Astrocyte of the hippocampus (primary cell): ENCODE measurements around the gene NCOA7.
A peak's percentile ranks its signal among the peaks of the same experiment; 100 is the strongest.
"Not testable (repeated sequence)": the region's sequence is repeated elsewhere in the genome, so short reads cannot be mapped to it uniquely, and the experiment has no call there.

ENCODE experiments used
- DNase-seq: peaks from one replicate; pipeline ENCODE4 v3.0.0; 2011; ENCODE audit warnings: low read depth, low spot score

The NCOA7 gene

DNA sequence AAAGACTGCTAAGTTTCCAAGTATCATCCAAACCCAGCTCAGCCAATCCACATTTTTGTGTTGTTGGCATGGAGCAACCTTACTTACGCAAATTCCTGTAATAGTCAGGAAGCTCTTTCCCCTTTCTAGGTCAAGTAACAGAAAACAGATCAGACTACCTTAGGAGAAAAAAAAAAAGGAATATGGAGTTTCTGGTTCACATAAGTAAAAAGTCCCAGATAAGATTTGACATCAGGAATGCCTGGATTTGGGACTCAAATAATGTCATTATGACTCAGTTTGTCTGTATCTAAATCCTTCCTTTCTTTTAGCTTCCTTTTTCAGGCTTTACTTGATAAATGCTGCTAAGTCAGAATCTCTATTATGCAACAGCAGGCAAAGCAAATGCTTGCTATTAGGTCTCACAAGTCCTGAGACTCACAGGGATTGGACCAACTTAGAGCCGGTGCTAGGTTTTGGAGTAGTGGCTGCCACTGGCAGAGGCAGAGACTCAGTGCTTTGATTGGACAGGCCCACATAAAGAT lies 44.5 kb downstream of the NCOA7 start:
- DNase-seq = peak; percentile 18

DNA sequence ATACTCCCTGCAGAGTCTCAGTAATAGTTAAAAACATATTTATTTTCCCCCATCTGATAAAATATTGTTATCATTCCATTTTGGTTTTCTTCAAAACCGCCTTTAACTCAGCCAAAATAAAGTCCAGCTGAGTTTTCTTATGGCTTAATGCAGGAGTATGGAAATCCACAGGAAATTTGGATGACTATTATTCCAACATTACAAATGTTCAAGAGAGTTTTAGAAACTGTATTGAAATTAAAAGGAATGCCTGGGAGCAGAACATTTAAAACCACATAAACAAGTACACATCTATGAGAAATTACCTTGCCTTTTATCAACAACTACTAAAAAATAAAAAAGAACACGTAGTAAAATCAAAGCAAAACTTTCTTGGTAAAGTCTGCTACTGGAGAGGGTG lies 45.7 kb downstream of the NCOA7 start:
- DNase-seq = no peak

DNA sequence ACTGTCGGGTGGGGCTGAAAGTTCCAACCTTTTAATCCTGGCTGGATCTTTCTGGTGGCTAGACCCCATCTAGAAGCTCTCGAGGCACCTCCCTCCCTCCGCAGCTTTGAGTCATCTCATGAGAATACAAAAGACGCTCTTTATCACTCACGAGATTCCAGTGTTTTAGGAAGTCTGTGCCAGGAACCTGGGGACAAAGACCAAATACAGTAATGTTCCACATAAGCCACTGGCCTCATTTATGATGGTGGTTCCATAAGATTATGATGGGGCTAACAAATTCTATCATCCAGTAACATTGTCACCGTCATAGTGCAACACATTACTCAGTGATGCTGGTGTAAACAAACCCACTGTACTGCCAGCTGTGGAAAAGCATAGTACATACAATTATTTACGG lies 48.7 kb downstream of the NCOA7 start:
- DNase-seq = peak; percentile 52

DNA sequence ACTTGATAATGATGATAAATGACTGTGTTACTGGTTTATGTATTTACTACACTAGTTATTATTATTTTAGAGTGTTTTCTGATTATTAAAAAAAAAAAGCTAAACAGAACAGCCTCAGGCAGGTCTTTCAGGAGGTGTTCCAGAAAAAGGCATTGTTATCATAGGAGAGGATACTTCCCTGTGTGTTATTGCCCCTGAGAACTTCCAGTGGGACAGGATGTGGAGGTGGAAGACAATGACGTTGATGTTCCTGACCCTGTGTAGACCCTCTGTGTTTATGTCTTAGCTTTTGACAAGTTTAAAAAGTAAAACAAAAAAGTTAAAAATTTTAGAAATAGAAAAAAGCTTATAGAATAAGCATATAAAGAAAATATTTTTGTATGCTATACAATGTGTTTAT lies 49.1 kb downstream of the NCOA7 start:
- DNase-seq = no peak

DNA sequence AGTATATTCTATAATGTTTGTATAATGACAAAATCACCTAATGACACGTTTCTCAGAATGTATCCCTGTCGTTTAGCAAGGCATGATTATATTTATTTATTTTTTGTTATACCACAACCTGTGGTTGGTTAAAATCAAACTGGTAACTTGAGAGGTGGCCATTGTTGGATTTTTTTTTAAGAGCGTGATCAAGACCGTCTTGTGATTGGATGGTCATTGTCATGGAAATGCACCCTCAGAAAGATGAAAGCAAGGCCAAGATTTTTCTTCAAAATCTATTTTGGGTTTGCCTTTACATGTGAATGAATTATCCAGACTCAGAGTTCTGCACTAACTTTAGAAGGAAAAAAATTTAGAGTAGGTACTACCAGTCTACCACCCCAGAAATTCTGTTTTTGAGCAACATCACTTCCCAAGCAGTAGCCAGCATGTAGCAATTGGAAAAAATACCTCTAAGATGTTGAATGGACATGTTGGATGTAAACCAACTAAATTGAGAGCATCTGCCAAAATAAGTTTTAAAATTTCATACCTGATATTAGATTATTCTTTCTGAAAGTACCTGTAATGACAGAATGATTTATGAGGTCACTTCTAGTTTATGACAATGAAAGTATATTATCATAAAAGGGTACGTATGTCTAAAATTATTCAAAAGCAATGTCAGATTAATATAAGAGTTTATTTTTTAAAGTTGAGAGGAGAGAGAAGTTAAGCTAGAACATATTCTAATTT lies 50.8 kb downstream of the NCOA7 start:
- no peak for DNase-seq

DNA sequence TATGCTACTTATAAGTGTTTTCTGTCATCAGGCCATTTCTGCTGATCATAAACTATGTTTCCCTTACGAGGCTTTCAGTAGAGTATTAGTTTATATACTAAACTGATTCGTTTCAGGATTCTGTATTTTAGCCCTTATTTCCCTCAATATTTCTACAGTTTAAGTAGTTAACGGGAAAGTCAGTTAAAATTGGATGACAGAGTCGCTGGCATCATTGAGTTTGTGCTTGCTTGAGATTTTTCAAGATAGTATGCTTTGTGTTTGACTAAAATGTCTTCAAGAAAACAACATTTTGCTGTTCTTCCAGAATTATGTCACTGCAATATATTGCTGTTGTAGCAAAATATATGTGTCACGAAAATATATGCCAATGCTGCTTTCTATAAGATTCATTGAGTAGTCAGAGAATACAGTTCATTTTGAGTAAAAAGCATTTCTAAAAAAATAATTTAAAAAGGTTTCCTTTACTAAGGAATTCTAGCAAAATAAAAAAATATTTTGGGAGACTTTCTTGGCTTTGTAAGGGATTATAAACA lies 51.4 kb downstream of the NCOA7 start:
- no peak for DNase-seq

DNA sequence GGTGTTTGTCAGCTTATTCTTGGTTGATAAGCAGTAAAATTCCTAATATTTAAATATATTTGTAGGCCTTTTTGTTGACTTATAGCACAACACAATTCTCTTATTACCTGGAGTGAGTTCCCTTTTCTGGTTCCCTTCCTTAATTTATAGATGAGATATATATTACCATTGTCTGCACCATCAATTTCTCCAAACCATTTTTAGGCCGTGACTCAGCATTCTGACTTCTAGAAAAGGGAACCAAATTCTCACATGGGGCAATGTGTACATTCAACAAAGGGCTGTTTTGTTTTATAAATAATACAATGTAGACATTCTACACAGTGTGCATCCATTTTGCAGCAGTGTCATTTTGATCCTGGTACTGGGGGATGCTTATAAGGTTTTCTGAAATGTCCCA lies 52.8 kb downstream of the NCOA7 start:
- DNase-seq = no peak

DNA sequence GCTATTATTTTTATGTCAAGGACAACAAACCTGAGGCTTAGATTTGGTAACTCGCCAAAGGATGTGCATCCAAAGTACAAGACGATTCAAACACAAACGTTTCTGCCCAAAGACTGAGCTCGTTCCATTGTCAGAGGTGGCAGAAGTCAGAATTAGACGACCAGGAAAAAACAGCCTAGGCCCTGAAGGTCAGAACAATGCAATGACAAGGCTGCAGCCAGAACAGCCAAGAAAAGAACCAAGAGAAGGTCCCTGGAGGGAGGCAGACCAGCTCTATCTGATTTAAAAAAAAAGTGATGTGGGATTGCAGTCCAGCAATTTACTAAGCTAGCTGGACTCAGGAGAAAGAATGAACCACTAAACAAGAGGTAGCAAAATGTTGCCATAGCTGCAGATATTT lies 54.2 kb downstream of the NCOA7 start:
- DNase-seq = no peak

DNA sequence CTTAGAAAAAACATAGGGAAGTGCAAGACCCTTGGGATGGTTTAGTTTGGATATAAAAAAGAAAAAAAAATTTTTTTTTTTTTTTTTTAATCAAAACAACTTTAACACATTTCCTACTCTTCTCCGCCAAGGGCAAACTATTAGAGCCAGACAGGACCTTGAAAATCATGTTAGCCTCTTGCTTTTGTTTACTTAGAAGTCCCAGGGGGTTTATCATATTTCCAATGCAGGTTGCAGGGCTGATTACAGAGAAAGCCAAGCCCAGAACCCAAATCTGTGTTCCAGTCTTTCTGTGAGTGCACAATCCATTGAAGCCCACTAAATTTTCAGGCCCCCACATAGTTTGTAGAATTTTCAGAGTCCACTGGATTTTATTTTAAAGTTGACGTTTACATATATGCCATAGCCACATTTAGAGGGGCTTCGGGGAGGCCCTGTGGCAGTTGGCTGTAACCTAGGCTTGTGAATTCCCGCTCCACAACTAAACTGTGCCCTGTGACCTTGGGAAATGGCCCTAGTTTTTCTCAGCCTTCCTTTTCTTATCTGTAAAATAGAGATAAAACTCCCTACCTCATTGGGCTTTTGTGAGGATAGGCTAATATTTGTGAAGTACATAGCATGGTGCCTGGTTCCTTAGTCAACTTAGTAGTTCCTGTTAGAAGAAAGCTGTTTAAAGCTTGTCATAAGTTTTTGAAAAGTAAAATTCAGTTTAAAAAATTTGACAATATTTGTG lies 55.7 kb downstream of the NCOA7 start:
- DNase-seq = no peak

DNA sequence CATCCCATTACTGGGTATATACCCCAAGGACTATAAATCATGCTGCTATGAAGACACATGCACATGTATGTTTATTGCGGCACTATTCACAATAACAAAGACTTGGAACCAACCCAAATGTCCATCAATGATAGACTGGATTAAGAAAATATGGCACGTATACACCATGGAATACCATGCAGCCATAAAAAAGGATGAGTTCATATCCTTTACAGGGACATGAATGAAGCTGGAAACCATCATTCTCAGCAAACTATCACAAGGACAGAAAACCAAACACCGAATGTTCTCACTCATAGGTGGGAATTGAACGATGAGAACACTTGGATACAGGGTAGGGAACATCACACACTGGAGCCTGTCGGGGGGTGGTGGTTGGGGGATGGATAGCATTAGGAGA lies 57.5 kb downstream of the NCOA7 start:
- DNase-seq = not testable (repeated sequence)

DNA sequence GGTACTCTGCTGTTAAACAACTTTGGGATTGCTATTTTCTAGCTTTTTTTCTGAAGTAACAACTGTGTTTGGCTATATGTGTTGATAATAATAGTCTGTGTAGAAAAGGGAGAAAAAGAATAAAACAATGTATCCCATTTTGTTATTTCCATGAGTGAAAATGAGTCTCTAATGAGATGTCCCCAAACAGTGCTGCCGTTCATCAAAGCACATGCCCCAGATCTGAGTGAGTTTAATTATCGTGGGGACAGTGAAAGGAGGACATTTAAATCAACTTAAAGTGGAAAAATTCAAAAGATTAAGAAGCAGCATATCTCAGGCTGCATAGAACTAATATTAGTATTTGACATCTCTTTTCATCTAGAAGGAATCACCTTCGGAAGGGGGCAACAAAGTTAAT lies 59.6 kb downstream of the NCOA7 start:
- no peak for DNase-seq

DNA sequence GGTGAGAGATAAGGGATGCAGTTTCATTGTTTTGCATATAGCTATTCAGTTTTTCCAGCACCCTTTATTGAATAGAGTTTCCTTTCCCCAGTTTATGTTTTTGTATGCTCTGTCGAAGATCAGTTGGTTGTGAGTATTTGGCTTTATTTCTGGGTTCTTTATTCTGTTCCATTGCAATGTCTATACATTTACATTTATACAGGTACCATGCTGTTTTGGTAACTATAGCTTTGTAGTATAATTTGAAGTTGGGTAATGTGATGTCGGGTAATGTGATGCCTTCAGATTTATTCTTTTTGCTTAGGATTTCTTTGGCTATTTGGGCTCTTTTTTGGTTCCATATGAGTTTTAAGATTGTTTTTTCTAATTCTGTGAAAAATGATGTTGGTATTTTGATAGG lies 61.8 kb downstream of the NCOA7 start:
- no peak for DNase-seq

DNA sequence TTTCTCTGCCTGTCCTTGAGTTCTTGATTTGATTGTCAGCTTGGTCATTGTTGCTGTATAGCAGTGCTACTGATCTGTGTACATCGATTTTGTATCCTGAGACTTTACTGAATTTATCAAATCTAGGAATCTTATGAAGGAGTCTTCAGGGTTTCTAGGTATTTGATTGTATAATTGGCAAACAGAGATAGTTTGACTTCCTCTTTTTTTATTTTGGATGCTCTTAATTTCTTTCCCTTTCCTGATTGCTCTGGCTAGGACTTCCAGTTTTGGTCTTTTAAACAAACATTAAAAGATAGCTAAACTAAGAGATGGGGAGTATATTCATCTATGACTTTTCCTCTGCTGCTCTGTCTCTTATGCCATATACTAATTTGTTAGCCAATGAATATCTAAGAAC lies 62.4 kb downstream of the NCOA7 start:
- no peak for DNase-seq

DNA sequence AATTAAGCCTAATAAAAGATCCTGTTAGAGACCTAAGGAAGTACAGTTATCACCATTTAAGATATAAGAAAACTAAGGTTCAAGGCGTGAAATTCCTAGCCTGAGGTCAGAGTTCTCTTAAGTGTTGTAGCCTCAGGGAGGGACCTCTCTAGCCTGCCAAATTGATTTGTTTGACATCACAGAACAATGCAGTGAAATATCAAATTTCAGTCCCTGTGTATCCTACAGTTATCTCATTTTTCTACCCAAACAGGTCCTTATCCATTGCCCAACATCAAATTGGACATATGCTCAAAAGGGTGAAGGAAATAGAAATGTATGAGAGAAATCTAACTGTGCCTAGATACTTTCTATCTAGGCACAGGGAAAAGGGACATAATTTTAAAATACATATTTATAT lies 63.0 kb downstream of the NCOA7 start:
- no peak for DNase-seq

DNA sequence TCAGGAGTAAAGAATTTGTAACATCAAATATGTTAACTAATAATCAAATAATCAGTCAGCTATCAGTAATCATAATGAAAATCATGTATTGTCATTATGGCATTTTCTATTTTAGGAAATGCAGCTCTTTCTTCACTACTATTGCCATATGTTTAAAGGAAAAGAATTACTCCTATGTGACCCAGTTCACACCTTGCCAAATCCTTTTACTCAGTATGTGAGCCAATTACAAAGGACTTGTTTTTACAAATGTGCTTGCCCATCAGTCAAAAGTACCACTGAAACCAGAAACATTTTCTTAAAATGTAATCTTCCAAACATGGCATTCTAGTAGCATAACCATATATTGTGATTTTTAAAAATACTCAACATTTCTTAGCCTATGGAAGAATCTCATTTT lies 63.6 kb downstream of the NCOA7 start:
- DNase-seq = no peak

DNA sequence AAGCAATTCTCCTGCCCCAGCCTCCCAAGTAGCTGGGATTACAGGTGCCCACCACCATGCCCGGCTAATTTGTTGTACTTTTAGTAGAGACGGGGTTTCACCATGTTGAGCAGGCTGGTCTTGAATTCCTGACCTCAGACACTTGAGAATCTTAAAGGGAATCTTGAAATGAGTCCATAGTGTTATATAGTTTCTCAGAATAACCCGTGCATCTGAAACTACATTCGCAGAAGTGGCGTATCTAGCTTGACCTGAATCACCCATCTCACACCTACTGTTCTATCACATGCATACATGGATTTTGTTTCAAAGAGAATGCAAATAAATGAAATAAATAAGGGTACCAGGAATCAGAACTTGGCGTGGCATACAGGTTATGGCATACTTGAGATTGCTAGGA lies 65.0 kb downstream of the NCOA7 start:
- no peak for DNase-seq

DNA sequence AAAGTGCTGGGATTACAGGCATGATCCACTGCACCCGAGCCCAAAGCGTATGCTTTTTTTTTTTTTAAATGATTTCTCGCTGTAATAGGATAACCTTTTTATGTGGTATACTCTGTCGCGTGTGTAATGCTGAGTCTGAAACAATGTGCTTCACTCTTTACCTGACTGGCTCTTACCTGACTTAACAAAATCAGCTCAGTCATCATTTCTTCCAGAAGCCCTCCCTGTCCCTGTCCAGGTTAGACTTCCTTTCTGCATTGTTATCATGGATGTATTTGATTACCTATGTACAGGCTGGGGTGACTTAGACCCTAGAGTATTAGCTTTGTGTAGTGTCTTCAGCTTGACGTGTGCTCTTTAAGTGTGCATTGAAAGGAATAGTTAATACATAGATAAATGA lies 67.1 kb downstream of the NCOA7 start:
- no peak for DNase-seq

DNA sequence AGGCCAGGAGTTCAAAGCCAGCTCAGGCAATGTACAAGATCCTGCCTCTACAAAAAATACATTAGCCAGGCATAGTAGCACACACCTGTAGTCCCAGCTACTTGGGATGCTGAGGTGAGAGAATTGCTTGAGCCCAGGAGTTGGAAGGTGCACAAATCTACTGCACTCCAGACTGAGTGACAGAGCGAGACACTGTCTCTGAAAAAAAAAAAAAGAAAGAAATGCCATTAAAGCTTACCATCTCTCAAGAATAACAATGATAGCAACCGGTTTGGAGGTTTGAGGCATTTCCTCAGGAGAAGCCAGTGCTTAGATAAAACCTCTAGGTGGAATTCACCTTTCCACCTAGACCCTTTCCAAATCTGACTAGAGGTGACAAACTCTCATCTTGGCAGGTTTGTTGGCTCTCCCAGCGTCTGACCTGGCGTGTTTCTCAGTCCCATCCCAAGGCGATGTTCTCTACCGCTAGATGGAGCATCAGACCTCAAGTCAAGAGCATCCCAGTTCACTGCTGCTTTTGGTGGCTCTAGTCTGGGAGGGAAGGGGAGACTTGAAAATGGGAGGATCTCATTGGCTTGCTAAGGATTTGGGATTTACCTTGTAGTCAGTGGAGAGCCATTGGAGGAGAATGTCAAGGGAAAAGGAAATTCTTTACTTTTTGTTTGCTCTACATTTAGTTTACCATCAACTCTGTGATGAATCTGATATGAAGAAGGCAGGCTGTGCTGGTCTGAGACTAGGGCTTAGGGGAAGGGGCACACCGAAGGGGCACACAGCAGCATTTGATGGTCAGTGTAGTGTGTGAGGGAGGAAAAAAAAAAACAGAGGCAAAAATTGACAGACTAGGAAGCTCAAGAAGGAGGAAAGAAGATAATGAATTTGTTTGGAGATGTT lies 67.9 kb downstream of the NCOA7 start:
- peak; percentile 81 for DNase-seq

DNA sequence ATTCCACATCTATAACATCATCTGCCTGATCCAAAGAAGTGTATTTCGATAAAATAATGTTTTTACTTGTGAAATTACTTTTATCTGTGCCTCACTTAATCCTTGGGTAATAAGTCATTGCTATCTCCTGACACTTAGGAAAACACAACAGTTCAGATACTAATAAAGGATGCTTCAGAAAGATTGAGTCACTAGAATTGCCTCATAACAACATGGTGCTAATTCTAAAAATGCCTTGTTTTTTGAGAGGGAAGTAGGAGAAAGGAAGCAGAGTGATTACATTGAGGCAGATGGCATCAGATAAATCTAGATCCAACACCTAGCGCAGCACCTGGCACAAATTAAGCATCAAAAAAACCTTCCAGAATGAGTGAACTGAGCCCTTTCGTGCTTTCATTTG lies 69.0 kb downstream of the NCOA7 start:
- no peak for DNase-seq

DNA sequence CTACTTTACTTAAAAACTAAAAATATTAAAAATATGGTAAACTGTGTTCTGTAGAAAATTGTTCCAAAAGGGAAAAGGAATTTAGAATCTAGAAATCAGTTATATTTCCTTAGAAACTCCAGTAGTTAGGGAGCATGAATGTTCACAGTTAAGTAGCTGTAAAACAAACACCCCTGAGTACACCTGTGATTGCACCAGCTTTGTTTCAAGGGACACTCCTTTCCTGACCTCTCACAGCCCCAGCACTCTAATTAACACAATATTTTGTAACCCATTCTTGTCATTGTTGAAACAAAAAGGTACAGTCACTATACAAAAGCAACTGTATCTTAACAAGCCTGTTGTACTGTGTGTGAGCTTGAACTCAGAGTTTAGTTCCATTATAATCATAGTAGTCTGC lies 72.3 kb downstream of the NCOA7 start:
- DNase-seq = no peak

DNA sequence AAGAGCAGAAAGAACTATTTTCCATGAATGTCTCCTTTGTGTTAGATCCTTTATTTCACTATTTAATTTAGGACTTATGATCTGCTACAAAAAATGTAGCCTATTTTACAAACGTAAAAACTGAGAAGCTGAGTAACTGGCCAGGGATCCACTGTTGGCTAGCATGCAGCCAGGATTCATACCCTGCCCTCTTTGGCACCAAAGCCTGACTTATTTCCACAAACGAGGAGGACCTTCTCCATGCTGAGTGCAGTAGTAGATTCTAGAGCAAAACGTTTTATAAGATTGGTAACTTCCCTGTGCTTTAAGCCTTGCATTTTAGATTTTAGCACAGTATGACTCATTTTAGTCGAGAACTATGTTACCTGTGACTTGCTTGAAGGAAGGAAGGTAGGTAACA lies 74.3 kb downstream of the NCOA7 start:
- no peak for DNase-seq

DNA sequence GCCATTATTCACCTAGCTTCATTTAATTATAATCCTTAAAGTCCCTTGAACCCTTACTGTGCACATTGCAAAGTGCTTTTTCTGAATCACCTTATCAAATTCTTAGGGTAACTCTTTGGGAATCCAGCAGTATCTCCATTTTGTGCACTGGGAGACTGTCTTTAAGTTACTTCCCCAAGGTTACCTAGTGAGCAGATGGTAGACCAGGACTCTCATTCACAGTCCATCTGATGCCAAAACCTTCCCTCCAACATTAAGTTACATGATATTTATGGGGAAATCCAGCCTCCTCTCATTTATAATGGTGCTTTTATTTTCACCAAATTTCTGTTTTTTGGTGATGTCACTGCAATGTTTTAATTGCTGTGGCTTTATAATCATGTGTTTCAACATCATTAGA lies 75.7 kb downstream of the NCOA7 start:
- no peak for DNase-seq
